Right cardiac atrium (tissue), 5 donors: ENCODE measurements around the gene MOB3B. TPM values are rescaled to one million over a fixed set of nuclear protein-coding genes. Genes with fewer than 3 reads are reported as not detected.
A peak's percentile ranks its signal among the peaks of the same experiment; 100 is the strongest.

ENCODE experiments used
- ATAC-seq, 2 donors: fragments of 200-7000 bp; cut with Tn5 transposase; one replicate each; pipeline versions ENCODE4 v1.8.0 to v1.9.1; 2020; ENCODE audit warnings: moderate library complexity in 2 of 2, mild to moderate bottlenecking in 1 of 2
- DNase-seq, 3 donors: peaks; one replicate each; pipeline ENCODE4 v3.0.0-alpha.2; 2020
- H3K27ac ChIP-seq: one replicate; pipeline ENCODE4 v1.5.1; 2013; ENCODE audit warnings: mild to moderate bottlenecking, low read length, control low read depth, moderate library complexity
- H3K27me3 ChIP-seq: one replicate; pipeline ENCODE4 v1.6.1; 2013; ENCODE audit not compliant: control insufficient read depth, insufficient read depth
- H3K4me1 ChIP-seq: one replicate; pipeline ENCODE4 v1.6.1; 2013; ENCODE audit warnings: low read length; ENCODE audit not compliant: control insufficient read depth, insufficient read depth
- H3K4me3 ChIP-seq: one replicate; pipeline ENCODE4 v1.5.1; 2013; ENCODE audit warnings: low read length, control low read depth
- H3K9me3 ChIP-seq: one replicate; pipeline ENCODE4 v1.6.1; 2013; ENCODE audit warnings: low read length; ENCODE audit not compliant: control insufficient read depth
- WGBS: extraction: QIAGEN DNeasy Blood & Tissue Kit; methylation state at CpG from one replicate; pipeline ENCODE4 v1.1.7; 2013; 5-methylcytosine and 5-hydroxymethylcytosine counted together
- intact Hi-C, 4 donors: fragments of 100-400 bp; cut with DNase I; formaldehyde crosslinking; loops; one replicate each; pipeline versions ENCODE4 v1.11.0 to v1.14.0; 2022 to 2023
- polyA plus RNA-seq: library from polyadenylated mRNA; stranded (reverse); fragments of 200-250 nt; gene quantifications from one replicate; pipeline ENCODE4 v1.2.3, GENCODE V29; 2013
- total RNA-seq, 4 donors: library from RNA; stranded (reverse); fragmentation: NEBNext Ultra II Directional; extraction: Animal tissue kit (Norgen Biotek cat#: 25700); gene quantifications; one replicate each; pipeline ENCODE4 v1.2.1, GENCODE V29; 2021
- donor health status: healthy with polysubstance abuse.
- donor health status: DM: no; HTN: yes; CAD: no.
- donor health status: DM: no; HTN: no; CAD: no.
- donor health status: DM: no; HTN: yes; CAD: no; lungs with severe emphysema.
- donor health status: DM: yes; HTN: yes; CAD: no.

The MOB3B gene
- total and polyA plus RNA-seq, 5 donors: 1.1 to 2.2 (median 2.0) TPM

GRCh38 chr9:27495480-27496134 lies 34.0 kb downstream of the MOB3B start:
- Histone ChIP-seq H3K27me3 (no peaks in the 10 kb centered on the region), H3K9me3 (no peaks in the 10 kb centered on the region), H3K4me3 (no peak overlapping the region), H3K27ac (no peak overlapping the region), H3K4me1 (peaks cover 4% of the 10 kb centered on the region)
- ATAC-seq (peak in 1 of 2 donors; percentile 64), DNase-seq (no peak)
- WGBS: 36% methylated on average over 3 of the region's 3 CpGs
- intact Hi-C loops: no loop called here

GRCh38 chr9:27491154-27491553 lies 38.5 kb downstream of the MOB3B start:
- ATAC-seq (no peak), DNase-seq (no peak)
- Histone ChIP-seq H3K27ac (no peak overlapping the region), H3K4me3 (no peak overlapping the region), H3K9me3 (no peaks in the 10 kb centered on the region), H3K4me1 (peaks cover 3% of the 10 kb centered on the region), H3K27me3 (no peaks in the 10 kb centered on the region)
- 68% methylated on average over 1 of the region's 1 CpG for WGBS
- intact Hi-C loops: no loop called here

DNA sequence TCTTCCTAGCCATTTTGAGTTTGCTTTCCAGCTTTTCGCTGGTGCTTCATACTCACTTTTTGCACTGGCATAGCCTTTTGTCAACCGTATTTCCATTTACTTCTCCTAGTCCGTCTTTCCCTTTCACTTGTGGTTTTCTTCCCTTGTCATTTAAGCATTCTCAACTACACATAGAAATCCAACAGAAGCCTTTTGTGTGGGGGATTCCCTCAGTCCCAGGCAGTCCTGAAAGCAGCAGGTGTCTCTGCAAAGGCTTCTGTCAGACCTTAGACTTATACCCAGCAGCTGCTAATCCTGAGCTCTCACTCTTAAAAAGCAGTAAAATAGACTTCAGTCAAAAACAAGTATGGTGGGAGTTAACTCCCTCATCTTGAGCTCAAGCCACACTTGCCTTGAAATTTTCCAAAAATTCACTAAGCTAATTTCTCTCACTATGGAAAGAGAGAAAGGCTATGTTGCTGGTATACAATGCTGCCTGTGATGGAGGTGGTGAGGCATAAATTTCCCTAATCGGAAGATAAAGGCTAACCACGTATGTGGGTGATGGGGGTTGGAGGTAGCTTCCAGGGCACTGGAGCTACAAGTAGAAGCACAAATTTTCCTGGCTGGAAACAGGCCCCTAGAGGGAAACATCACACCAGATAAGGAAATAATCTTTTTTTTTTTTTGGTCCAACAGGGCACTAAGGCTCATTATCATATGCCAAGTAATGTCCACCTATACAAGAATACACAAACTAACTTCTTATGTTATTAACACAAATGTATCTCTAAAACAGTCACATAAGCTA lies 40.3 kb downstream of the MOB3B start:
- WGBS: 87% methylated on average over 5 of the region's 5 CpGs
- intact Hi-C loops: no loop called here
- Histone ChIP-seq H3K4me1 (no peaks in the 10 kb centered on the region), H3K27ac (no peak overlapping the region), H3K4me3 (no peak overlapping the region), H3K9me3 (no peaks in the 10 kb centered on the region), H3K27me3 (no peaks in the 10 kb centered on the region)
- no peak for ATAC-seq
- DNase-seq: no peak

GRCh38 chr9:27487927-27488326 lies 41.7 kb downstream of the MOB3B start:
- WGBS: 98% methylated on average over 1 of the region's 1 CpG
- Histone ChIP-seq H3K9me3 (no peaks in the 10 kb centered on the region), H3K4me3 (no peak overlapping the region), H3K4me1 (no peaks in the 10 kb centered on the region), H3K27ac (no peak overlapping the region), H3K27me3 (no peaks in the 10 kb centered on the region)
- no peak for DNase-seq
- intact Hi-C loops: no loop called here
- ATAC-seq: no peak

GRCh38 chr9:27487128-27487640 lies 42.4 kb downstream of the MOB3B start:
- no peaks in the 10 kb centered on the region for H3K9me3 ChIP-seq
- ATAC-seq (no peak), DNase-seq (no peak)
- H3K27me3 ChIP-seq: no peaks in the 10 kb centered on the region
- no peak overlapping the region for H3K4me3 ChIP-seq
- WGBS: 56% methylated on average over 5 of the region's 5 CpGs
- intact Hi-C loops: no loop called here
- no peak overlapping the region for H3K27ac ChIP-seq
- H3K4me1 ChIP-seq: no peaks in the 10 kb centered on the region

DNA sequence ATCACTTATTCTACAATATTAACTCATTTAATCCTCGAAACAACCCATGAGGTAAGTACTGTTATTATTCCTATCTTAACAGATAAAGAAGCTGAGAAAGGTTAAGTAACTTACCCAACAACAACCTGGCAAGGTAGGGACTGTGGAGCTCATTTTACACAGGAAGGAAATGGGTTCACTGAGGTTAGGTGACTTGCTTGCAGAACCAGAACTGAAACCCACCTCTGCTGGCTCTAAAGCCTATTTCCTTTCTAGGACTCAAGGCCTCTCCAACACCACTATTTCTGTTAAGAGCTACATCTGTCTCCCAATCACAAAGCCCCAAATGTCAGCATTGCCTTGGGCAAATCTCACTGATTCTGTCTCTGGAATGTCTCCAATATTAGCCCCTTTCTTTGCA lies 44.5 kb downstream of the MOB3B start:
- WGBS: 99% methylated on average over 1 of the region's 1 CpG
- Histone ChIP-seq H3K27ac (no peak overlapping the region), H3K9me3 (no peaks in the 10 kb centered on the region), H3K4me3 (no peak overlapping the region), H3K27me3 (no peaks in the 10 kb centered on the region), H3K4me1 (no peaks in the 10 kb centered on the region)
- no peak for ATAC-seq
- no peak for DNase-seq
- intact Hi-C loops: no loop called here

DNA sequence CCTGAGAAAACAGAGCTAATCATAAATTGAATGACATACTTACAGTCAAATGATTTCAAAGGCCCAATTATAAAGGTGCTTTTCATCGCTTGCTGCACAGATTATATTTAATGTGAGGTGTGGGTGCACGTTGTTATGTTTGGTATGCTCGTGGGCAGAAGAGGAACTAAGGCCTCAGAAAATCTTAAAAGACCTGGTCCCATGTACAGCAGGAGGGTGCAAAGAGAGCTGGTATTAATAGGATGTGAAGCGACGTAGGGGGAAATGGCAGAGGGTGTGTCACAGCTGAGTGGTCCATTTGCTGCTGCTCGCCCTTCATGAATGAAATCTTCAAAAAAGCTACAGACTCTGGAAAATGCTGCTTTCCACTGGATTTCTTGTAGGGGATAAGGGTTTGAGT lies 46.0 kb downstream of the MOB3B start:
- Histone ChIP-seq H3K27me3 (no peaks in the 10 kb centered on the region), H3K27ac (no peak overlapping the region), H3K4me3 (no peak overlapping the region), H3K9me3 (no peaks in the 10 kb centered on the region), H3K4me1 (no peaks in the 10 kb centered on the region)
- DNase-seq (no peak), ATAC-seq (no peak)
- WGBS: 91% methylated on average over 6 of the region's 6 CpGs
- intact Hi-C loops: no loop called here

GRCh38 chr9:27482709-27483108 lies 46.9 kb downstream of the MOB3B start:
- 81% methylated on average over 2 of the region's 2 CpGs for WGBS
- ATAC-seq: no peak
- intact Hi-C loops: no loop called here

GRCh38 chr9:27478322-27478721 lies 51.3 kb downstream of the MOB3B start:
- no peaks in the 10 kb centered on the region for H3K9me3 ChIP-seq
- ATAC-seq (no peak), DNase-seq (no peak)
- H3K4me3 ChIP-seq: no peak overlapping the region
- H3K4me1 ChIP-seq: peaks cover 6% of the 10 kb centered on the region
- WGBS: 90% methylated on average over 1 of the region's 1 CpG
- intact Hi-C loops: no loop called here
- H3K27ac ChIP-seq: no peak overlapping the region
- H3K27me3 ChIP-seq: no peaks in the 10 kb centered on the region

More at GRCh38 chr9:27482709-27483108, 46.9 kb downstream of the MOB3B start:
- DNase-seq: no peak
- Histone ChIP-seq H3K27me3 (no peaks in the 10 kb centered on the region), H3K27ac (no peak overlapping the region), H3K4me1 (no peaks in the 10 kb centered on the region), H3K9me3 (no peaks in the 10 kb centered on the region), H3K4me3 (no peak overlapping the region)

GRCh38 chr9:27476870-27477515 lies 52.6 kb downstream of the MOB3B start:
- DNase-seq (no peak), ATAC-seq (no peak)
- Histone ChIP-seq H3K4me3 (no peak overlapping the region), H3K27ac (no peak overlapping the region), H3K4me1 (peaks cover 6% of the 10 kb centered on the region), H3K9me3 (no peaks in the 10 kb centered on the region), H3K27me3 (no peaks in the 10 kb centered on the region)
- WGBS: 97% methylated on average over 6 of the region's 6 CpGs
- intact Hi-C loops: no loop called here

GRCh38 chr9:27475057-27475595 lies 54.5 kb downstream of the MOB3B start:
- intact Hi-C loops: no loop called here
- Histone ChIP-seq H3K27me3 (no peaks in the 10 kb centered on the region), H3K9me3 (no peaks in the 10 kb centered on the region), H3K27ac (peak overlapping the region; percentile 62), H3K4me1 (peaks cover 6% of the 10 kb centered on the region), H3K4me3 (no peak overlapping the region)
- ATAC-seq (peak; percentile 64 to 74), DNase-seq (peak in 2 of 3 donors; percentile 56 to 57)
- 63% methylated on average over 7 of the region's 7 CpGs for WGBS
